Astrocyte of the spinal cord (primary cell): ENCODE measurements around the gene UBE2J1.

ENCODE experiments used
- DNase-seq: peaks from one replicate; pipeline ENCODE4 v3.0.0; 2011; ENCODE audit warnings: low read depth, low spot score
- H3K4me3 ChIP-seq: 2 replicates; pipeline ENCODE4 v1.5.1; 2011; ENCODE audit warnings: low read depth, mild to moderate bottlenecking, low read length, moderate library complexity
- in situ Hi-C: cut with HindIII; loops from 2 replicates; pipeline ENCODE4 v1.10.0; 2017; ENCODE audit warnings: low sequenced_read_pairs
- TF ChIP-seq, protein P1 (sequence below): IDR thresholded peaks from 2 replicates; pipeline ENCODE4 v1.5.1; 2012; ENCODE audit warnings: low read depth, mild to moderate bottlenecking, low read length, inconsistent platforms

The UBE2J1 gene

GRCh38 chr6:89324304-89324703, 28.2 kb downstream of the UBE2J1 start:
- in situ Hi-C loops = no loop called here
- no peak overlapping the region for H3K4me3 ChIP-seq

GRCh38 chr6:89323511-89323971, 29.0 kb downstream of the UBE2J1 start:
- in situ Hi-C loops = no loop called here
- peak; percentile 22 for DNase-seq
- no peak overlapping the region for H3K4me3 ChIP-seq
- TF ChIP-seq, protein P1, sequence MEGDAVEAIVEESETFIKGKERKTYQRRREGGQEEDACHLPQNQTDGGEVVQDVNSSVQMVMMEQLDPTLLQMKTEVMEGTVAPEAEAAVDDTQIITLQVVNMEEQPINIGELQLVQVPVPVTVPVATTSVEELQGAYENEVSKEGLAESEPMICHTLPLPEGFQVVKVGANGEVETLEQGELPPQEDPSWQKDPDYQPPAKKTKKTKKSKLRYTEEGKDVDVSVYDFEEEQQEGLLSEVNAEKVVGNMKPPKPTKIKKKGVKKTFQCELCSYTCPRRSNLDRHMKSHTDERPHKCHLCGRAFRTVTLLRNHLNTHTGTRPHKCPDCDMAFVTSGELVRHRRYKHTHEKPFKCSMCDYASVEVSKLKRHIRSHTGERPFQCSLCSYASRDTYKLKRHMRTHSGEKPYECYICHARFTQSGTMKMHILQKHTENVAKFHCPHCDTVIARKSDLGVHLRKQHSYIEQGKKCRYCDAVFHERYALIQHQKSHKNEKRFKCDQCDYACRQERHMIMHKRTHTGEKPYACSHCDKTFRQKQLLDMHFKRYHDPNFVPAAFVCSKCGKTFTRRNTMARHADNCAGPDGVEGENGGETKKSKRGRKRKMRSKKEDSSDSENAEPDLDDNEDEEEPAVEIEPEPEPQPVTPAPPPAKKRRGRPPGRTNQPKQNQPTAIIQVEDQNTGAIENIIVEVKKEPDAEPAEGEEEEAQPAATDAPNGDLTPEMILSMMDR = no peak

More at GRCh38 chr6:89324304-89324703, 28.2 kb downstream of the UBE2J1 start:
- TF ChIP-seq, protein P1 = no peak
- no peak for DNase-seq

GRCh38 chr6:89321131-89321970, 31.2 kb downstream of the UBE2J1 start:
- no peak for DNase-seq
- in situ Hi-C loops = no loop called here
- no peak overlapping the region for H3K4me3 ChIP-seq
- TF ChIP-seq, protein P1 = no peak

GRCh38 chr6:89320012-89320559, 32.4 kb downstream of the UBE2J1 start:
- TF ChIP-seq, protein P1 = no peak
- DNase-seq = no peak
- in situ Hi-C loops = no loop called here
- no peak overlapping the region for H3K4me3 ChIP-seq

- H3K4me3 ChIP-seq = no peak overlapping the region
- in situ Hi-C loops = no loop called here
- DNase-seq = no peak
- TF ChIP-seq, protein P1 = no peak
These were observed 35.5 kb downstream of the UBE2J1 start for GRCh38 chr6:89317067-89317466.

- no peak within 1 kb of the TSS for H3K4me3 ChIP-seq
- DNase-seq = no peak
- TF ChIP-seq, protein P1 = no peak
- in situ Hi-C loops = no loop called here
These were observed 37.2 kb downstream of the UBE2J1 start, which contains the start of gene GABRR2 for GRCh38 chr6:89315249-89315885. Gene GABRR2 (minus strand): TSS chr6:89315299. CDS start chr6:89315165, 134 bp downstream.
